Measurements from ENCODE around the gene SPATA12.

Gene SPATA12

GRCh38 chr3:57060089-57060821, at the start of gene SPATA12:
Gene SPATA12, plus strand, starts transcription at chr3:57060664. Its CDS starts 13,031 bp downstream, at chr3:57073695.
- DNase-seq, result peak; percentile 8

GRCh38 chr3:57011022-57011421, 49.4 kb upstream of the SPATA12 start:
- DNase-seq, result no peak

- DNase-seq, result no peak
Measured at GRCh38 chr3:57012847-57013246, 47.6 kb upstream of the SPATA12 start.

- DNase-seq, result no peak
Measured at GRCh38 chr3:57015350-57015729, 45.1 kb upstream of the SPATA12 start.

- DNase-seq, result no peak
Measured at GRCh38 chr3:57015912-57016311, 44.6 kb upstream of the SPATA12 start.

GRCh38 chr3:57017459-57017845, 43.0 kb upstream of the SPATA12 start:
- DNase-seq, result no peak

- DNase-seq, result no peak
Measured at GRCh38 chr3:57018246-57018645, 42.2 kb upstream of the SPATA12 start.

GRCh38 chr3:57019057-57019456, 41.4 kb upstream of the SPATA12 start:
- DNase-seq, result no peak

GRCh38 chr3:57025237-57025636, 35.2 kb upstream of the SPATA12 start:
- no peak for DNase-seq

- DNase-seq, result no peak
Measured at GRCh38 chr3:57026944-57027343, 33.5 kb upstream of the SPATA12 start.

- no peak for DNase-seq
Measured at GRCh38 chr3:57029383-57029782, 31.1 kb upstream of the SPATA12 start.

GRCh38 chr3:57029924-57030323, 30.5 kb upstream of the SPATA12 start:
- DNase-seq, result peak; percentile 71

- no peak for DNase-seq
Measured at GRCh38 chr3:57030721-57031120, 29.7 kb upstream of the SPATA12 start.

GRCh38 chr3:57031631-57032541, 28.6 kb upstream of the SPATA12 start:
- DNase-seq, result no peak

- no peak for DNase-seq
Measured at GRCh38 chr3:57036952-57037351, 23.5 kb upstream of the SPATA12 start.

- no peak for DNase-seq
Measured at GRCh38 chr3:57038466-57039164, 21.8 kb upstream of the SPATA12 start.

- DNase-seq, result no peak
Measured at GRCh38 chr3:57041674-57042073, 18.8 kb upstream of the SPATA12 start.

GRCh38 chr3:57043518-57043917, 16.9 kb upstream of the SPATA12 start:
- DNase-seq, result no peak

- no peak for DNase-seq
Measured at GRCh38 chr3:57046101-57046765, 14.2 kb upstream of the SPATA12 start.

- DNase-seq, result peak; percentile 45
Measured at GRCh38 chr3:57048052-57048671, 12.3 kb upstream of the SPATA12 start.

GRCh38 chr3:57048728-57049127, 11.7 kb upstream of the SPATA12 start:
- DNase-seq, result no peak

GRCh38 chr3:57052662-57053061, 7.8 kb upstream of the SPATA12 start:
- no peak for DNase-seq

Measured in NCI-H2227 treated with DMSO at 0.1 percent for 48 hours (cell line).